ENCODE measurements around the gene CSN2. TPM values are rescaled to one million over a fixed set of nuclear protein-coding genes. Genes with fewer than 3 reads are reported as not detected.

The CSN2 gene, protein sequence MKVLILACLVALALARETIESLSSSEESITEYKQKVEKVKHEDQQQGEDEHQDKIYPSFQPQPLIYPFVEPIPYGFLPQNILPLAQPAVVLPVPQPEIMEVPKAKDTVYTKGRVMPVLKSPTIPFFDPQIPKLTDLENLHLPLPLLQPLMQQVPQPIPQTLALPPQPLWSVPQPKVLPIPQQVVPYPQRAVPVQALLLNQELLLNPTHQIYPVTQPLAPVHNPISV
- total RNA-seq: not detected
- not detected for polyA plus RNA-seq (ENCODE audit: insufficient read length in 6 of 6)
- long read RNA-seq, donor 1: 0 reads
- long read RNA-seq, donor 2: 0 reads
- long read RNA-seq, donor 3: 0 reads
- long read RNA-seq, donor 4: 0 reads
- long read RNA-seq, donor 5: 0 reads
- long read RNA-seq, donor 6: 0 reads
- long read RNA-seq, donor 7: 0 reads
- long read RNA-seq, donor 8: 0 reads
- long read RNA-seq, donor 9: 0 reads
- long read RNA-seq, donor 10: 0 reads
- long read RNA-seq, donor 11: 0 reads
- long read RNA-seq, donor 12: 0 reads

DNA sequence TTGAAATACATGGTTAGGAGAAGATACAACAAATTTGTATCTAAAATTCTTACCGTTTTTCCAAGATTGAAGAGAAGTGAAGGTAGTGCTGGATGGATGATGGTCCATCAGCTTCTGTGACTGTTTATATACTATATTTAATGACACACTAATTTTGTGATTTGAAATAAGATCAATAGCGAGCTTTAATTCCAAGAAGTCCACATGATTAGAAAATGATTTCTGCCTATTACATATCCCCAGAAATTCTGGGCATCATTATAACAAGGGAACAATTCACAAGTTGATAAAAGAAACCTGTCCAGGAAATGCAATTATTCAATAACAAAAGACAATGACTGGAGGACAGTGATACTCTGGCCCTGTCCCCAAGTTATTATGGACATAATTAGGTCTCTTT, at the start of gene CSN2:
CSN2 (minus strand) TSS at position 101 of the 400 bp plus-strand sequence. CDS start 4,733 bp downstream, outside the sequence.
- H3K27me3 ChIP-seq: no peaks in the 10 kb centered on the region
- ATAC-seq (no peak), DNase-seq (no peak)
- H3K36me3 ChIP-seq: no peaks in the 10 kb centered on the region
- intact Hi-C loops (cut with DNase I): no loop called here
- no peaks in the 10 kb centered on the region for H3K9me3 ChIP-seq
- H3K4me1 ChIP-seq: no peaks in the 10 kb centered on the region
- H3K4me3 ChIP-seq: no peak within 1 kb of the TSS
- TF ChIP-seq, protein P1, sequence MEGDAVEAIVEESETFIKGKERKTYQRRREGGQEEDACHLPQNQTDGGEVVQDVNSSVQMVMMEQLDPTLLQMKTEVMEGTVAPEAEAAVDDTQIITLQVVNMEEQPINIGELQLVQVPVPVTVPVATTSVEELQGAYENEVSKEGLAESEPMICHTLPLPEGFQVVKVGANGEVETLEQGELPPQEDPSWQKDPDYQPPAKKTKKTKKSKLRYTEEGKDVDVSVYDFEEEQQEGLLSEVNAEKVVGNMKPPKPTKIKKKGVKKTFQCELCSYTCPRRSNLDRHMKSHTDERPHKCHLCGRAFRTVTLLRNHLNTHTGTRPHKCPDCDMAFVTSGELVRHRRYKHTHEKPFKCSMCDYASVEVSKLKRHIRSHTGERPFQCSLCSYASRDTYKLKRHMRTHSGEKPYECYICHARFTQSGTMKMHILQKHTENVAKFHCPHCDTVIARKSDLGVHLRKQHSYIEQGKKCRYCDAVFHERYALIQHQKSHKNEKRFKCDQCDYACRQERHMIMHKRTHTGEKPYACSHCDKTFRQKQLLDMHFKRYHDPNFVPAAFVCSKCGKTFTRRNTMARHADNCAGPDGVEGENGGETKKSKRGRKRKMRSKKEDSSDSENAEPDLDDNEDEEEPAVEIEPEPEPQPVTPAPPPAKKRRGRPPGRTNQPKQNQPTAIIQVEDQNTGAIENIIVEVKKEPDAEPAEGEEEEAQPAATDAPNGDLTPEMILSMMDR (IDR thresholded peaks at IDR 0.05): no peak
- no peak within 1 kb of the TSS for H3K27ac ChIP-seq

DNA sequence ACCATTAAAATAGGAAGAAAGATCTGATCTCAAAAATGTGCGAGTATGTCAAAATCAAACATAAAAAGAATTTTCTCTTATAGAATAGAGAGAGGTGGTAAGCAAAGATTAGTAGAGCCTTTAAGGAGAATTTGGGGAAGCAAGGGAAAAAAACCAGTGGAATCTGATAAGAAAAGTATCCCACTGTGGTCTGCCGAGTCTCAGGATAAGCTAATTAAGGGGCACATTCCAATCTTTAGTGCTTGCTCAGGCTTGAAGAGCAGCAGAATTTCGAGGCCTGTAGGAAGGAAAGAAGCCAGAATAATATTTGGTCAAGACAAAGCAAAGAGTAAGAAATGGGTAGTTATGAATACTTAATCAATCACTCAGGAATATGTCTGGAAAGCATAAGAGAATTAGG, 43.2 kb upstream of the CSN2 start:
- Histone ChIP-seq H3K4me1 (no peaks in the 10 kb centered on the region), H3K4me3 (no peak overlapping the region), H3K9me3 (peaks cover 0 to 3% of the 10 kb centered on the region in 2 donors), H3K27ac (no peak overlapping the region), H3K27me3 (no peaks in the 10 kb centered on the region), H3K36me3 (no peaks in the 10 kb centered on the region)
- ATAC-seq: no peak
- TF ChIP-seq, protein P1 (IDR thresholded peaks at IDR 0.05): no peak
- intact Hi-C loops (cut with DNase I): no loop called here
- no peak for DNase-seq

DNA sequence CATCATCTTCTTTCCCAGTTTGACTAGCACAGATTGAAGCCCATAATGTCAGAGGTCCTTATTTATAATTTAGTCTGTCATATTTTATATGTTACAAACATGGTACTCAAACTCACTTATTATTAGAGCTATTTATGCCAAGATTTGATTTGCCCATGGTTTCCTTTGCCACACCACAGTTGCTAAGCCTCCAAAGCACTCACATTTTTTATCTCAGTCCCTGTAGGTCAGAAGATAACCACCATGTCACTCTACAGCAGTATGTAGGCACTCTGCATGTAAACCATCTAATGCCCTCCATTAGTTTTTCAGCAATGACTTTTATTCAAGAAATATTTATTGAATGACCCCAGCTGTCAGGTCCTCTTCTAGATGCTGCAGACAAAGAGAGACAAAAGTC, 37.0 kb upstream of the CSN2 start:
- H3K36me3 ChIP-seq: no peaks in the 10 kb centered on the region
- DNase-seq (no peak), ATAC-seq (no peak)
- intact Hi-C loops (cut with DNase I): no loop called here
- H3K27me3 ChIP-seq: no peaks in the 10 kb centered on the region
- H3K4me1 ChIP-seq: no peaks in the 10 kb centered on the region
- no peak overlapping the region for H3K27ac ChIP-seq
- no peaks in the 10 kb centered on the region for H3K9me3 ChIP-seq
- TF ChIP-seq, protein P1 (IDR thresholded peaks at IDR 0.05): no peak
- no peak overlapping the region for H3K4me3 ChIP-seq

DNA sequence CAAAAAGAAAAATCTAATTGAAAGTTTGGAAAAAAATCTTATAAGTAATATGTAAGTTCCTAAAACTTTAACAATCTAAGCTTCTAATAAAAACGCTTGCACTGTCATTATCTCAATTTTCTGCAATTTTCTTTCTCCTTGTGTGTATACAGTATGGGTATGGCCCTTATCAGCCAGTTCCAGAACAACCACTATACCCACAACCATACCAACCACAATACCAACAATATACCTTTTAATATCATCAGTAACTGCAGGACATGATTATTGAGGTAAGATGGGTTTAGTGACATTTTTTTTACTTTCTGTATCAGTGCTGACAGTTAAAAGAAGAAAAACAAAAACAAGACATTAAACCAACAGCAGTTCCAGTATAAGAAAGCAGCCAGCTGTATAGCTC, 35.2 kb upstream of the CSN2 start:
- no peaks in the 10 kb centered on the region for H3K27me3 ChIP-seq
- no peaks in the 10 kb centered on the region for H3K4me1 ChIP-seq
- no peaks in the 10 kb centered on the region for H3K36me3 ChIP-seq
- H3K4me3 ChIP-seq: no peak overlapping the region
- no peak overlapping the region for H3K27ac ChIP-seq
- DNase-seq: no peak
- H3K9me3 ChIP-seq: no peaks in the 10 kb centered on the region
- intact Hi-C loops (cut with DNase I): no loop called here
- TF ChIP-seq, protein P1 (IDR thresholded peaks at IDR 0.05): no peak
- no peak for ATAC-seq

DNA sequence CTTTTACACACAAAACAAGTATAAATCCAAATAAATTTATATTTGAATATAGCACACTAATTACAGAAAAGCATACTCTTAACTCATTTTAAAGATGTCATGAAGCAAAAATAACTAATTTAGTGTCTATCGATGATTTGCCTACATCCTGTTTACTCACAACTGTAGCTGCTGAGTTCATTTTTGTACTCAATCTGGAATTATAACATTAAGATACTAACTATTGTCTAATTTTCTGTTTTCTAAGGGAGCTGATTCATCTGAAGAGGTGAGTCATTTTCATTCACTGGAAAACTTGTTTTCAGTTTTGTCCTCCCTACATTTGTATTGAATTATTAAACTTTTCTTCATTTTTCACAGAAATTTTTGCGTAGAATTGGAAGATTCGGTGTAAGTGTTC, 33.9 kb upstream of the CSN2 start:
- DNase-seq (no peak), ATAC-seq (no peak)
- TF ChIP-seq, protein P1 (IDR thresholded peaks at IDR 0.05): no peak
- Histone ChIP-seq H3K4me3 (no peak overlapping the region), H3K36me3 (no peaks in the 10 kb centered on the region), H3K27ac (no peak overlapping the region), H3K27me3 (no peaks in the 10 kb centered on the region), H3K9me3 (no peaks in the 10 kb centered on the region), H3K4me1 (no peaks in the 10 kb centered on the region)
- intact Hi-C loops (cut with DNase I): no loop called here
